SU-DHL-6 (cell line): ENCODE data around the gene CMTM8.

Experiments used
- CTCF ChIP-seq: fragments of 200-600 bp; sonication (generic); IDR thresholded peaks from one replicate; pipeline ENCODE4 v1.5.1; 2017; ENCODE audit warnings: antibody characterized with exemption, mild to moderate bottlenecking, low read length, moderate library complexity; ENCODE audit not compliant: insufficient read depth, poor library complexity, severe bottlenecking
- EZH2phosphoT487 ChIP-seq: fragments of 200-600 bp; sonication (generic), shearing (Covaris generic); conservative IDR thresholded peaks from 2 replicates; pipeline ENCODE4 v1.6.1; 2018; ENCODE audit warnings: mild to moderate bottlenecking, antibody characterized with exemption, low read length, moderate library complexity, mixed read lengths

- TF ChIP-seq CTCF = no peak
- no peak for TF ChIP-seq EZH2phosphoT487
Measured at GRCh38 chr3:32305361-32305876, 66.9 kb downstream of the CMTM8 start.
